Stimulated activated CD4-positive, alpha-beta T cell treated with anti-CD3 and anti-CD28 coated beads, Interleukin-1b, Interleukin-23, amount 100 ng/mL, for 48 hours (primary cell): ENCODE results near the gene NR2C2.
"Not testable (repeated sequence)": the region's sequence is repeated elsewhere in the genome, so short reads cannot be mapped to it uniquely, and the experiment has no call there.

Source experiments
- DNase-seq: peaks from one replicate; pipeline ENCODE4 v3.0.0-alpha.2; 2020

NR2C2 gene

GRCh38 chr3:14947100-14947885 lies at the start of gene NR2C2:
Gene NR2C2 (plus strand): TSS chr3:14947583. CDS start chr3:15003915, 56,332 bp downstream.
- peak; percentile 85 for DNase-seq

GRCh38 chr3:14898929-14899328 lies 48.5 kb upstream of the NR2C2 start:
- DNase-seq, result no peak

- DNase-seq, result no peak
Measured at GRCh38 chr3:14899993-14900618, 47.3 kb upstream of the NR2C2 start.

- DNase-seq, result no peak
Measured at GRCh38 chr3:14900881-14901873, 46.2 kb upstream of the NR2C2 start.

DNA sequence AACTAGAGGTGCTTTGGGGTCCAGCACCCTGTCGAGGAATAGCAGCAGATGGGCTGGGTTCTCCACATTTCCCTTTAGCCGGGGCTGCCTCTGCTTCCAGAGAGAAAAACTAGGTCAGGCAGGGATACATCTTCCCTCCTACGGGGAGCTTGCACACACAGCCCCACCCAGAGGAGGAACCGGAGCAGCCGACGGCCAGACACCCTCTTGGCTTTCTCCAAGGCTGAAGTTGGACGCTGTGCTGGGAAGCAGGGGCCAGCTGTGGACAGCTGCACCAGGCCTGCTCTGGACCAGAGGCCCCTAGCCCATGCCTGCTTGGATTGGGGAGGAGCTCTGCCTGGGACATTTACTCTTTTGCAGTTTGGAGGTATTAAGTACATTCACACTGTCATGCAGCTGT lies 44.7 kb upstream of the NR2C2 start:
- no peak for DNase-seq

GRCh38 chr3:14903501-14903900 lies 43.9 kb upstream of the NR2C2 start:
- not testable (repeated sequence) for DNase-seq

DNA sequence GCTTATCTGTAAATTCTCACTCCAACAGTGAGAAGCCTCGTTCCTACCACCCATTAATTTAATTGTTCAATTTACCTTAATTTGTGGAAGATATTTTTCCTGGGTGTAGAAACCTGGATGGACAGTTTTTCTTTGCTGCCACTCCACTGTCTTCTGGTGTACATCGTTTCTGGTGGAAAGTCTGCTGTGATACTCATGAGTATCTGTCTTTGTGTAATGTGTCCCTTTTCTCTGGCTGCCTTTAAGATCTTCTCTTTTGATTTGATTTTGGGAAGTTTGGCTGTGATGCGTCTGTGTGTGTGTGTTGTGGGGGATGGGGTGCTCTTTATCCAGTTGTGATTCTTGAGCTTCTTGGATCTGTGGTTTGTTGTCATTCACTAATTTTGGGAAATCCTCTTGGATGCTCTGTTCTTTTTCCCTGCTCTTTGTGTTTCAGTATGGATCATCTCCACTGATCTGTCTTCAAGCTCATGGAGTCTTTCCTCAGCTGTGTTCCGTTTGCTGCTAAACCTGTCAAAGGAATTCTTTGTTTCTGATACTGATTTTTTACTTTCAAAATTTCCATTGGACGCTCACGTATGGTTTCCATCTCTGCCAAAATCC lies 42.2 kb upstream of the NR2C2 start:
- no peak for DNase-seq

GRCh38 chr3:14906355-14906971 lies 40.9 kb upstream of the NR2C2 start:
- no peak for DNase-seq

- DNase-seq, result no peak
Measured at GRCh38 chr3:14907043-14907966, 40.1 kb upstream of the NR2C2 start.

DNA sequence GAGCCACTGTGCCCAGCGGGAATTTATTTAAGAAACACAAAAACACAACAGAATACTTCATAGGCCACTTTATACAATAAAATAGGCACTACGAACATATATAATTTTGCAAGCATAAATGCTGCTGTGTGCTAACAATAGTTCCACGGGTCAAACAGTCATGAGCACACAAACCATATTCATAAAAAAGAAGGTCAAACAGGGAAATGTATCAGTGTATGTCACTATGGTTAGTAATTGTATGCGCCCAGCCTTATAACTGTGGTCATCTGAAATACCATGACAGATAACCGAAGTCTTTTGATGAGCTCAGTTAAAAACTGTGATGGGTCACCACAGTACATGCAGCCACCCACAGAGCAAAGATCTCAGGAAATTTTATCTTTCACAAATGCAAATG lies 38.1 kb upstream of the NR2C2 start:
- DNase-seq, result no peak

- DNase-seq, result no peak
Measured at GRCh38 chr3:14911651-14912050, 35.7 kb upstream of the NR2C2 start.

DNA sequence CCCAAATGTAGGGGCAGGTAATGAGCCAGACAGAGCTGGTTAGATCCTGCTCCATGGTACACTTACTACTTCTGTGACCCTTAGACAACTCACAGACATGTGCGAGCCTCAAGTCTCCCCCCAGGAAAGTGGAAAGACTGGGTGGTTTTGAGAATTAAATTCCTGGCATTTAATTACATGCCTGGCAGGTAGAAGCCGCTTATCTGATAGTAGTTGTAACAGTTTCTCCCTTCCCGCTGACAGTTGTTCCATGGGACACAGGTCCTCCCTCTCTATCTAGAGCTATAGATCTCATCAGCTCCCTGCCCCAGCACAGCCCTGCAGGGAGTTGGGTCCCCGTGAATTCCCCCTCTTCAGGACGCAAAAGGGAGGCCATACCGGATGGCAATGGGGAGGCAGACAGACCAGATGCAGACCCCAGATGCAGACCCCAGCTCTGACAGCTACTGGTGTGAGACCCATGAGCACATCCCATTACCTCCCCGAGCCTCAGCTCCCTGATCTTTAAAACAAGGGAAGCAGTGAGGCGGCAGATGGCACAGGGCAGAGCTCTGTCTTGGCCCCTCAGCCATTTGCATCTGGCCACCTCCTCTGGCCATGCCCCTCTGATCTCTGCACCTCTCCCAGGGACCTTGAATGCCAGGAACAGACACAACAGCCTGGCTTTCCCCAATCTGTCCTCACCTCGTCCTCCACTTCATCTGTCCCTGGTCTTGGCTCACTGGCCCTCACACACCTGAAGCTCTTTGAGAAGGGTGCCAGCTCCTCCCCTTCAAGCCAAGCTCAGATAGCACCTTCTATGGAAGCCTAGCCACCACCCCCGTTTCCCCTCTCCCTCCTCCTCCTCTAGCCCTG lies 34.1 kb upstream of the NR2C2 start:
- DNase-seq, result no peak

GRCh38 chr3:14913926-14914778 lies 33.2 kb upstream of the NR2C2 start:
- DNase-seq, result no peak

DNA sequence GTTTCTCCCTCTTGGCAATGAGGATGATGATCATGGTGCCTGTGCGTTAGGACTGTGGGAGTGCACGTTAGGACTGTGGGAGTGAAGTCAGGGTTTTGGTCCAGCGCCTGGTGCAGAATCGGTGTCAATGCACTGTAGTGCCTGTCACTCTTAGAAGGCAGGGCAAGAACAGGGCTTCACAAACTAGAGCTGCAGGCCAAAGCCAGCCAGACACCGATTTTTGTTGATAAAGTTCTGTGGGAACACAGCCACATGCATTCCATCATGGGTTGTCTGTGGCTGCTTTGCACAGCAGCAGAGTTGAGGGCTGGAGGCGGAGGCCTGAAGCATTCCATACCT lies 32.6 kb upstream of the NR2C2 start:
- DNase-seq, result no peak

DNA sequence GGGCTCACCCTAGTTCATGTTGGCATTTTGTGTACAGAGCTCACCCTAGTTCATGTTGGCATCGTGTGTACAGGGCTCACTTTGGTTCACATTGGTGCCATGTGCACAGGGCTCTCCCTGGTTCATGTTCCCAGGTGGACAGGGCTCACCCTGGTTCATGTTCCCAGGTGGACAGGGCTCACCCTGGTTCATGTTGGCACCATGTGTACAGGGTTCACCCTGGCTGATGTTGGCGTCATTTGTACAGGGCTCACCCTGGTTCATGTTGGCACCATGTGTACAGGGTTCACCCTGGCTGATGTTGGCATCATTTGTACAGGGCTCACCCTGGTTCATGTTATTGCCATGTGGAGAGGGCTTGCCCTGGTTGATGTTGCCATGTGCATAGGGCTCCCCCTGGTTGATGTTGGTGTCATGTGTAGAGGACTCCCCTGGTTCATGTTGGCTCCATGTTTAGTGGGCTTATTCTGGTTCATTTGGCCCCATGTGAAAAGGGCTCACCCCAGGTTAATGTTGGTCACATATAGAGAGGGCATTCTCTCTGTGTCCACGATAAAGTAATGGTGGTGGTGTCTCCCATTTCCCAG lies 31.7 kb upstream of the NR2C2 start:
- no peak for DNase-seq

DNA sequence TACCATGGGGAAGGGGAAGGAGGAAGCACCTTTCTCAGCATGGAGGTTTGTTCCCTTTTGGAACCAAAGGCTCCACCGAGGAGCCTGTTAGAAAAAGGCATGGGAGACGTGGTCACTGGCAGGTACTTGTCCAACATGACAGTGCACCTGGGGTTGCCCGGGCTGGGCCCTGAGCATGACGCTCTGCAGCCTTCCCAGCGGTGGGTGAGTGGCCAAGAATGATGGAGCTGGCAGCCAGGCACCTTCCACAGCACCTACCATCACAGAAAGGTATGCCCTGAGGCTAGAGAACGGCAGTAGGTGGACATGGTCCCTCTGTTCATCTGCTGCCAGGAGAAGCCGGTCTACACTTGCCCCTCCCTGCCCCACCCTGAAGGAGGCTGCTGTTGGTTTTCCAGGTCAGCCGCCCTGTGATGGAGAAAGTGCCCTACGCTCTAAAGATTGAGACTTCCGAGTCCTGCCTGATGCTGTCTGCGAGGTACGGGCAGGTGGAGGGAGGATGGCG lies 29.0 kb upstream of the NR2C2 start:
- DNase-seq, result no peak

DNA sequence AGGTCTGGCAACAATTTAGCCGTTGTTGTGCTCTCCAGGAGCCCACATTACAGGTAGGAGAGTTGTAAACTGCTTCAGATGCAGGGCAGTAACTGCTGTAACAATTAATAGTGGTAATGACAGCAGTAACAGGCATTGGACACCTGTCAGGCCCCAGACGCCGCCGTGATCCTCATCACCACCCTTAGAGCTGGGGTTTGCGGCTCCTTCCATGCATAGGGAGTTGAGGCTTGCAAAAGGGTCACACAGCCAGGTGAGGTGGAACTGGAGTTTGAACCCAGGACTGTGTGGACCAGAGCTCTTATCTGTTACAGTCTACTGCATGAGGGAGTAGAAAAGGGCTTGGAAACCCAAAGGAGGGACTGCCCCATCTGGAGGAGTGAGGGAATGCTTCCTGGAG lies 26.8 kb upstream of the NR2C2 start:
- no peak for DNase-seq

GRCh38 chr3:14921034-14921616 lies 26.3 kb upstream of the NR2C2 start:
- DNase-seq, result peak; percentile 77
